NT2/D1 (cell line): ENCODE data around the gene SLC28A2.

Experiments
- SUZ12 ChIP-seq: IDR thresholded peaks from 2 replicates; pipeline ENCODE4 v1.6.1; 2011; ENCODE audit not compliant: insufficient read length, insufficient read depth; ENCODE audit errors: extremely low read depth
- YY1 ChIP-seq: IDR thresholded peaks from 2 replicates; pipeline ENCODE4 v1.6.1; 2011; ENCODE audit not compliant: insufficient read length, insufficient read depth
- ZNF274 ChIP-seq: IDR thresholded peaks from 2 replicates; pipeline ENCODE4 v1.6.1; 2011; ENCODE audit warnings: mild to moderate bottlenecking, low read depth, low read length

- TF ChIP-seq ZNF274 (no peak), SUZ12 (no peak), YY1 (no peak)
Measured at GRCh38 chr15:45205192-45205591, 46.8 kb upstream of the SLC28A2 start.
